NB4 (cell line): ENCODE results near the gene PCSK4.

Source experiments
- CTCF ChIP-seq: IDR thresholded peaks from one replicate; pipeline ENCODE4 v1.5.1; 2012; ENCODE audit warnings: low read depth, low read length
- POLR2A ChIP-seq: IDR thresholded peaks from 2 replicates; pipeline ENCODE4 v1.6.1; 2011; ENCODE audit warnings: mild to moderate bottlenecking; ENCODE audit not compliant: insufficient read length; ENCODE audit errors: extremely low read depth

GRCh38 chr19:1465191-1466016 lies 24.7 kb downstream of the PCSK4 start:
- TF ChIP-seq CTCF = peak; percentile 33
- no peak for TF ChIP-seq POLR2A
